Panc1 (cell line): ENCODE results near the gene TMED10. TPM values are rescaled to one million over a fixed set of nuclear protein-coding genes. Genes with fewer than 3 reads are reported as not detected.

Source experiments
- ATAC-seq: fragments of 200-7000 bp; cut with Tn5 transposase; 2 replicates; pipeline ENCODE4 v1.9.1; 2020; ENCODE audit warnings: mild to moderate bottlenecking, moderate library complexity
- BruUV-seq: library from RNA; stranded (reverse); fragments of 400-500 nt; replicated peaks from 2 replicates; lab custom pipeline; 2021; lab: Mats Ljungman, UMichigan
- CTCF ChIA-PET: fragments of 300-600 bp; sonication (Branson Sonifier 250); formaldehyde crosslinking; loops from one replicate; lab custom pipeline; 2022; ENCODE audit warnings: antibody characterized with exemption; lab: Charles Lee
- POLR2A ChIA-PET: fragments of 300-600 bp; sonication (Branson Sonifier 250); formaldehyde crosslinking; loops from one replicate; lab custom pipeline; 2022; ENCODE audit warnings: antibody characterized with exemption; lab: Charles Lee
- DNase-seq: peaks from one replicate; pipeline ENCODE4 v3.0.0-alpha.2; 2010; ENCODE audit warnings: low read depth, low spot score
- H3K27ac ChIP-seq: 2 replicates; pipeline ENCODE4 v1.5.1; 2011; ENCODE audit warnings: mild to moderate bottlenecking, low read length, inconsistent platforms
- H3K27me3 ChIP-seq: fragments of 200-500 bp; sonication (Bioruptor generic); 2 replicates; pipeline ENCODE4 v1.6.0; 2014; ENCODE audit warnings: low read length, inconsistent platforms; ENCODE audit not compliant: control insufficient read depth, insufficient read depth
- H3K36me3 ChIP-seq: fragments of 200-500 bp; sonication (Bioruptor generic); 2 replicates; pipeline ENCODE4 v1.5.1; 2014; ENCODE audit warnings: inconsistent platforms, mild to moderate bottlenecking, low read length, moderate library complexity; ENCODE audit not compliant: control insufficient read depth, insufficient read depth
- H3K4me1 ChIP-seq: 2 replicates; pipeline ENCODE4 v1.5.1; 2011; ENCODE audit warnings: inconsistent platforms, mild to moderate bottlenecking, low read length, moderate library complexity; ENCODE audit not compliant: control insufficient read depth, insufficient read depth
- H3K4me3 ChIP-seq, 2 experiments: 2 replicates each; pipeline ENCODE4 v1.5.1; 2011 to 2012; ENCODE audit warnings: low read depth in 2 of 2, low read length in 2 of 2, mild to moderate bottlenecking in 2 of 2, inconsistent platforms in 1 of 2, moderate library complexity in 1 of 2
- H3K9me3 ChIP-seq: fragments of 200-500 bp; sonication (Bioruptor generic); 2 replicates; pipeline ENCODE4 v1.5.1; 2014; ENCODE audit warnings: low read depth, mild to moderate bottlenecking, inconsistent platforms, low read length, moderate library complexity; ENCODE audit not compliant: control insufficient read depth, insufficient read depth
- POLR2AphosphoS5 ChIP-seq: IDR thresholded peaks from 2 replicates; pipeline ENCODE4 v1.6.1; 2012; ENCODE audit warnings: mild to moderate bottlenecking, low read depth, low read length, moderate library complexity
- SIN3A ChIP-seq: IDR thresholded peaks from 2 replicates; pipeline ENCODE4 v1.6.1; 2012; ENCODE audit warnings: low read depth, mild to moderate bottlenecking, low read length, moderate library complexity, borderline replicate concordance; ENCODE audit not compliant: insufficient read depth
- TCF7L2 ChIP-seq: IDR thresholded peaks from 2 replicates; pipeline ENCODE4 v1.6.1; 2011; ENCODE audit warnings: mild to moderate bottlenecking, low read depth, low read length, inconsistent platforms
- in situ Hi-C: cut with HindIII; loops from 2 replicates; pipeline ENCODE4 v1.10.0; 2016; ENCODE audit warnings: low sequenced_read_pairs, low pct_unique_long_range_greater_than_20kb
- intact Hi-C: fragments of 100-400 bp; cut with micrococcal nuclease; formaldehyde crosslinking; loops from one replicate; pipeline ENCODE4 v1.10.0; 2022; ENCODE audit not compliant: unreplicated experiment
- total RNA-seq: library from RNA; stranded (reverse); gene quantifications from one replicate; pipeline ENCODE4 v1.2.1, GENCODE V29; 2021; ENCODE audit not compliant: unreplicated experiment
- TF ChIP-seq, protein P1 (sequence below): fragments of 450-650 bp; IDR thresholded peaks from 2 replicates; pipeline ENCODE4 v1.5.1; 2017; ENCODE audit warnings: mild to moderate bottlenecking
- TF ChIP-seq, protein P2 (sequence below), 2 experiments: IDR thresholded peaks; 2 replicates each; pipeline ENCODE4 v1.6.1; 2011 to 2012; ENCODE audit warnings: low read depth in 2 of 2, control low read depth in 1 of 2, low read length in 1 of 2, mild to moderate bottlenecking in 1 of 2, moderate library complexity in 1 of 2; ENCODE audit not compliant: insufficient read depth in 1 of 2

The TMED10 gene
- total RNA-seq, 1 experiment from 2014 or later = 183 TPM

DNA sequence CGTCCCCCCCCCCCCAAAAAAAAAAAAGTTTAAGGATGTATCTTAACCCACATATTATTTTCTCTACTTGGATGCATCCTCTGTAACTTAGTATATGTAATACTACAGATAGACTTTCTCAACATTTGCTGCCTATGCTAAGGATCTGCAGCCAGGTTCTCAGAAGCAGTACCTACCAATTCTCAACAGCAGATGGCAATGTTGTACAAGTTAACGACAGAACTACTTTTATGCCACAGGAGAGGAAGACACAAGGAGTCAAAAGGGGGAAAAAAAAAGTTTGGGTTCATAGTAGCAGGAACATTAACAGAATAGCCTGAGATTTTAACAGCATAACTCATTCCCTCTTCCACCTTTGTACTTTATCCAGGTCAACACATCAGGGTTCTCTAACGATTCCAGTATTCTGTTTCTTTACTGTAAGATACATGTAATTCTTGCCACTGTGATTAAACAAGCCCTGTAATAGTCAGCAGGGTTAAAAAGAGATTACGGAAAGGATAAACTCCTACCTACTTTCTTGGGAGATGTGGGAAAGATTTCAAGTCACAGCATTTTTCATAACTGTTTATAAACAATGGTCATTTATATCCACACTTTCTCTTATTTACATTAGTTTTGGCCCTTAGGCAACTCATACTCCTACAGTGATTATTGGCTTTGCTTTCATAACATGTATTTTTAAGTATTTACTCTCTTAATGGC, 43.9 kb downstream of the TMED10 start:
- Histone ChIP-seq H3K4me1 (peaks cover 4% of the 10 kb centered on the region; the same call in 1 of the 2 replicates), H3K36me3 (peaks cover 4% of the 10 kb centered on the region; the same call in 1 of the 2 replicates), H3K27me3 (no peaks in the 10 kb centered on the region), H3K27ac (no peak overlapping the region), H3K9me3 (no peaks in the 10 kb centered on the region), H3K4me3 (no peak overlapping the region)
- ATAC-seq (peak; percentile 92), DNase-seq (peak; percentile 55)
- intact Hi-C loops = loop anchor here (2.0 to 10.0 kb wide), 2 partner anchors 170 to 352 kb away; no protein-coding TSS in a partner anchor
- ChIA-PET POLR2A (no interaction called here), CTCF (interaction anchor here (0.6 to 0.7 kb wide), 3 partner anchors 128 to 429 kb away, joined by 5 to 15 read pairs (median 5); no protein-coding TSS in a partner anchor)
- BruUV-seq = TSS peak; percentile 79
- TF ChIP-seq SIN3A (no peak), TCF7L2 (no peak)
- TF ChIP-seq, protein P1, sequence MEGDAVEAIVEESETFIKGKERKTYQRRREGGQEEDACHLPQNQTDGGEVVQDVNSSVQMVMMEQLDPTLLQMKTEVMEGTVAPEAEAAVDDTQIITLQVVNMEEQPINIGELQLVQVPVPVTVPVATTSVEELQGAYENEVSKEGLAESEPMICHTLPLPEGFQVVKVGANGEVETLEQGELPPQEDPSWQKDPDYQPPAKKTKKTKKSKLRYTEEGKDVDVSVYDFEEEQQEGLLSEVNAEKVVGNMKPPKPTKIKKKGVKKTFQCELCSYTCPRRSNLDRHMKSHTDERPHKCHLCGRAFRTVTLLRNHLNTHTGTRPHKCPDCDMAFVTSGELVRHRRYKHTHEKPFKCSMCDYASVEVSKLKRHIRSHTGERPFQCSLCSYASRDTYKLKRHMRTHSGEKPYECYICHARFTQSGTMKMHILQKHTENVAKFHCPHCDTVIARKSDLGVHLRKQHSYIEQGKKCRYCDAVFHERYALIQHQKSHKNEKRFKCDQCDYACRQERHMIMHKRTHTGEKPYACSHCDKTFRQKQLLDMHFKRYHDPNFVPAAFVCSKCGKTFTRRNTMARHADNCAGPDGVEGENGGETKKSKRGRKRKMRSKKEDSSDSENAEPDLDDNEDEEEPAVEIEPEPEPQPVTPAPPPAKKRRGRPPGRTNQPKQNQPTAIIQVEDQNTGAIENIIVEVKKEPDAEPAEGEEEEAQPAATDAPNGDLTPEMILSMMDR = peak; percentile 56; the same call in 1 of the 2 replicates
- in situ Hi-C loops = no loop called here

DNA sequence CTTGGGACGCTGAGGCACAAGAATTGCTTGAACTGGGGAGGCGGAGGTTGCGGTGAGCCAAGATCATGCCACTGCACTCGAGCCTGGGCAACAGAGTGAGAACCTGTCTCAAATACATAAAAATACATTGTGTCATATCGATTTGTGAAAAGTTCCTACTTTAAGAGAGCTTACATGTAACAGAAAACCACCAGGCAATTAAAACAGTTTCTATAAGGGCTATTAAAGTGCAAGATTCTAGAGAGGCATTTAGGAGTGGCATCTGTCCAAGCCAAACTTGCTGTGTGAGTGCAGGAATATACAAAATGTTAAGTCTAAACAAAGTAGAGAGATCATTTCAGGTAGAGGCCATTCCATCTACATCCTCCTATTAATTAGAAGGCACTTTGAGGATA, 47.8 kb downstream of the TMED10 start:
- H3K9me3 ChIP-seq = no peaks in the 10 kb centered on the region
- CTCF ChIA-PET = interaction anchor here (0.6 kb wide), 1 partner anchor 174 kb away, joined by 8 read pairs; no protein-coding TSS in a partner anchor
- H3K36me3 ChIP-seq = peaks cover 11% of the 10 kb centered on the region; the same call in 1 of the 2 replicates
- in situ Hi-C loops (no loop called here), intact Hi-C loops (no loop called here)
- POLR2A ChIA-PET = interaction anchor here (1.1 kb wide), 1 partner anchor 155 kb away, joined by 3 read pairs; no protein-coding TSS in a partner anchor
- no peaks in the 10 kb centered on the region for H3K27me3 ChIP-seq
- H3K4me3 ChIP-seq = no peak overlapping the region
- BruUV-seq = no TSS peak
- TF ChIP-seq POLR2AphosphoS5 (no peak), TCF7L2 (no peak), SIN3A (no peak)
- TF ChIP-seq, protein P2, sequence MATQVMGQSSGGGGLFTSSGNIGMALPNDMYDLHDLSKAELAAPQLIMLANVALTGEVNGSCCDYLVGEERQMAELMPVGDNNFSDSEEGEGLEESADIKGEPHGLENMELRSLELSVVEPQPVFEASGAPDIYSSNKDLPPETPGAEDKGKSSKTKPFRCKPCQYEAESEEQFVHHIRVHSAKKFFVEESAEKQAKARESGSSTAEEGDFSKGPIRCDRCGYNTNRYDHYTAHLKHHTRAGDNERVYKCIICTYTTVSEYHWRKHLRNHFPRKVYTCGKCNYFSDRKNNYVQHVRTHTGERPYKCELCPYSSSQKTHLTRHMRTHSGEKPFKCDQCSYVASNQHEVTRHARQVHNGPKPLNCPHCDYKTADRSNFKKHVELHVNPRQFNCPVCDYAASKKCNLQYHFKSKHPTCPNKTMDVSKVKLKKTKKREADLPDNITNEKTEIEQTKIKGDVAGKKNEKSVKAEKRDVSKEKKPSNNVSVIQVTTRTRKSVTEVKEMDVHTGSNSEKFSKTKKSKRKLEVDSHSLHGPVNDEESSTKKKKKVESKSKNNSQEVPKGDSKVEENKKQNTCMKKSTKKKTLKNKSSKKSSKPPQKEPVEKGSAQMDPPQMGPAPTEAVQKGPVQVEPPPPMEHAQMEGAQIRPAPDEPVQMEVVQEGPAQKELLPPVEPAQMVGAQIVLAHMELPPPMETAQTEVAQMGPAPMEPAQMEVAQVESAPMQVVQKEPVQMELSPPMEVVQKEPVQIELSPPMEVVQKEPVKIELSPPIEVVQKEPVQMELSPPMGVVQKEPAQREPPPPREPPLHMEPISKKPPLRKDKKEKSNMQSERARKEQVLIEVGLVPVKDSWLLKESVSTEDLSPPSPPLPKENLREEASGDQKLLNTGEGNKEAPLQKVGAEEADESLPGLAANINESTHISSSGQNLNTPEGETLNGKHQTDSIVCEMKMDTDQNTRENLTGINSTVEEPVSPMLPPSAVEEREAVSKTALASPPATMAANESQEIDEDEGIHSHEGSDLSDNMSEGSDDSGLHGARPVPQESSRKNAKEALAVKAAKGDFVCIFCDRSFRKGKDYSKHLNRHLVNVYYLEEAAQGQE (IDR thresholded peaks at IDR 0.05; ENCODE audit: insufficient read depth in 1 of 2, low read depth in 2 of 2, low read length in 1 of 2) = no peak
- TF ChIP-seq, protein P1 = no peak
- no peak overlapping the region for H3K27ac ChIP-seq
- no peak for DNase-seq
- ATAC-seq = no peak
- peaks cover 22% of the 10 kb centered on the region; the same call in 1 of the 2 replicates for H3K4me1 ChIP-seq
